NCI-H1694 treated with DMSO at 0.1 percent for 48 hours (cell line): ENCODE data around the gene IFT27.
A peak's percentile ranks its signal among the peaks of the same experiment; 100 is the strongest.

Experiments used
- DNase-seq: peaks from one replicate; lab custom pipeline; 2025; lab: John Stamatoyannopoulos, UW

IFT27 gene

DNA sequence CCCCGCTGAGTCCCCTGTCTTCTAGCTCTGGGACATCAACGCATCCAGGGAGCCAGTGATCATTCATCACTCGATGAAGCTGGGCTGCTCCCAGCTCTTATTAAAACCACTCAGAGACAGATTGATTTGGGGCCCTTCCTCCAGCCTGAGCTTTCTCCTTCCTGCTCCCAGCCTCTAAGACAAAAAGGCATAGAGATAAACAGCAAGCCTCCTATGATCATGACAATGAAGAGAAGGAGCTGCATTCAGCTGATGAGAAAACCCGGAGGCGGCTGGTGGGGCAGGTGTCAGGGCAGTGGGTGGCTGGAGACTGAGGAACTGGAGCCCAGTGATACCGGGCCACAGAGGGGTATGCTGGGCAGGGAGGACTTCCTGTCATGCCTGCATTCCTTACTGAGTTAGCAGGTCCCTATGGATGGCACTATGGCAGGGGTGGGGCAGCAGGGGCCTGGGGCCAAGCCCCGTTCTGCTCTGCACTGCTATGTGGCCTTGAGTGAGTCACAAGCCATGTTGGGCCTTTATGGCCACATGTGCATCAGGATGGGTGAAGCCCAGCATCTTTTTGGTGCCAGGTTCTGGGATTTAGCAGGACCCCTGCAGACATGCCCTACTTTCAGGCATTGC lies 20.7 kb upstream of the IFT27 start:
- no peak for DNase-seq

DNA sequence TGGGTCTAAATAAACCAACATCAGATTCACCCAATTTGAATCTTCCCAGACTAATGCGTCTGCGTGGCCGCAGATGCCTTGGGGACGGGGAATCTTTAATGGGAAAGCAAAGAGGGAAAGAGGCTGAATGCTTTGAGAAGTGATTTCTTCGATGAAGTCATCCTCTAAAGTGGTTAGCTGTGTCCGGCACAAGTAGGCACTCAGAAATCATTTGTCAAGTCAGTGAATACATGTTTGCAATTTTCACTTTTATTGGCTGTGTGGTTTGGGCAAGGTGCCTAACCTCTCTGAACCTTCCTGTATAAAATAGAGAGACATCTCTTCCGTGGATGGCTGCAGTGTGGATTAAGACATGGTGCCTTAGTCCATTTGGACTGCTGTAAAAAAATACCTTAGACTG lies 19.7 kb upstream of the IFT27 start:
- DNase-seq, result no peak

DNA sequence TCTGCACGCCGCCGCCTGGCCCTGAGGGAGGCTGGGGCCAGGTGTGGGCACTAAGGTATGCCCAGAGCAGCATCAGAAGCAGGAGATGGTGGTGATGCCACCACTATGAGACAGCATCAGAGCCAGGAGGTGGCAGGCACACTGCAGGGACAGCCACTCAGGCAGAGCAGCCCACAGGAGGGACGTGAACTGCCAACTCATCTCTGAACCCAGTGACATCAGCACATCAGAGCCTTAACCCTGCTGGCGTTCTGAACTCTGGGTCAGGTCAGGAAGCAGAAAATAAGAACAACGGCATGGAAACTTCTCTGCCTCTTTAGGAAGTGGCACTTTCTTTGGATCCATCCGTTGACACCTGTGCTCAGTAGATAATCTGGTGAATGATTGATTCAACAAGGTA lies 14.7 kb upstream of the IFT27 start:
- DNase-seq, result no peak

- DNase-seq, result no peak
Measured at GRCh38 chr22:36787204-36787988, 11.5 kb upstream of the IFT27 start.

DNA sequence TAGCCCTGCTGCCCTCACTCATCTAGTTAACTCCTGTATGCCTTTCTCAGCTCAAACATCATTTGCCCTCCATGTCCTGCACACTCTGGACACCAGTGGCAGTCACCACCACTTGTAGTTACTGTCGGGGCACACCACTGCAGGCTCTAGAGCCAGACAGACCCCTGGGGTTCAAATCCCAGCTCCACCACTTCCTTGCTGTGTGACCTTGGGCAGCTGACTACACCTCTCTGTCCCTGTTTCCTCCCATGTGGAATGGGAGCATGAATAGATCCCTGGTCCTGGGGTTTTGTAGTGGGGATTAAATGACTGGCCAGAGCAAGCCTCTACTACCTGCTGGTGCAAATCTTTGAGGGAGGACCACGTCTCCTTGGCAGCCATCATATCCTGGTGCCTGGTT lies 7.8 kb upstream of the IFT27 start:
- DNase-seq, result no peak

DNA sequence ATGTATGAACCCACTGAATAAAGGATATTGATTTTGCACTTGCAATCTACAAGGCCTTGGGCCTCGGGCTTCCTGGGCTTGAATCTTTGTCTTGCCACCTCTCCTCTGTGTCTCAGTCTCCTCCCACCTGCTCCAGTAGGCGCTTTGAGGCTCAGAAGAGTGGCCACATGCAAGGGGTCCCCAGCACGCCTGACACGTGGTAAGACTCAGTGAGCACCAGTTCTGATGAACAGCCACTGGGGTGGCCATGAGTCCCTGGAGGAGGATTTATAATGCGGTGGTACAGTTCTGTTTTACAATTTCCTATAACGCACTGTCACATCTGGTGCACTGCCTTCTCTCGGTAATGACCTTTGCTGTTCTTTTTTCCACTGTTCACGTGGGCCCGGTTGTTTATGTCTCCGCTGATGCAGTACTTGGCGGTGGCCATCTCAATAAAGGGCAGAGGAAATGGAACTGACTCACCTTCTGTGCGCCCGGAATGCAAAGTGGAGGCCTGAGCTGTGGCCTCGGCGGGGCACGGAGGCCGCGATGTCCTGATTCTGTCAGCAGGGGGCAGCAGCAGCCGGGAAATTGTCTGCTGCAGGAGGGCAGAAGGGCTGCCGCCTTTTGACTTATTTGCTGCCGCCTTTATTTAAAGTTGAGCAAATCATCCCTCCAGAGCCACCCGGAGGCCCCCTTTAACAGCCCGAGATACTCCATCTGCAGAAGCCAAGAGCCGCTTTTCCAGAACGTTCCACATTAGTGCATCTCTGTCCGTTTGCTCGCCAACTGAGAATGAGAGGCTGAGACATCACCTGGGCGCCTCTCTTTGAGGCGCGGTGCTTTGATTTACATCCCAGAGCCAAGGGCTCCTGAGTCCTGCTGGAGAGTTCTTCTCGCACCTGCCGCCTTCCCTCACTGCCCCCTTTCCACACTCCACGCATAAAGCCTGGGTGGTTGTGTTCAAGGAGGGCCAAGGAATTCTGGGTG lies 6.0 kb upstream of the IFT27 start:
- peak; percentile 11 for DNase-seq

GRCh38 chr22:36778020-36778419 lies 2.1 kb upstream of the IFT27 start:
- DNase-seq, result no peak

- DNase-seq, result no peak
Measured at GRCh38 chr22:36776722-36777121, 803 bp upstream of the IFT27 start.

GRCh38 chr22:36775586-36775963 lies 344 bp downstream of the IFT27 start:
- DNase-seq, result no peak

DNA sequence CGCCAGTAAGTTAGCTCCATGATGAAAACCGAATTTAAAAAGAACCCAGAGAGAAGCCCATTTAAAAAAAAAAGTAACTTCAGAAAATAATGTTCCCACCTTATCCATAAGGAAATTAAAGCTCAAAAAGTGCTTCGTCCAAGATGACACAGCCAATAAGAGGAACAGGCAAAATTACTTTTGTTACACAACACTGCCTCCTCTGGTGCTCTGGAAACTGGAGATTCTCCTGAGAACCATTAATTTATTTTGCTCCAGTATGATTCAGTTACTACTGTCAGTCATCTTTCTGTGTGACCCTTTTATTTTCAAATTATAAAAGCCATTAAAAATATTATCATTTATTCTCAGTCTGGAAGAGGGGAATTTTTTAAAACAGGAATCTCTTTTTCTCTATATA lies 2.0 kb downstream of the IFT27 start:
- DNase-seq, result no peak

- DNase-seq, result no peak
Measured at GRCh38 chr22:36772451-36772850, 3.5 kb downstream of the IFT27 start.

DNA sequence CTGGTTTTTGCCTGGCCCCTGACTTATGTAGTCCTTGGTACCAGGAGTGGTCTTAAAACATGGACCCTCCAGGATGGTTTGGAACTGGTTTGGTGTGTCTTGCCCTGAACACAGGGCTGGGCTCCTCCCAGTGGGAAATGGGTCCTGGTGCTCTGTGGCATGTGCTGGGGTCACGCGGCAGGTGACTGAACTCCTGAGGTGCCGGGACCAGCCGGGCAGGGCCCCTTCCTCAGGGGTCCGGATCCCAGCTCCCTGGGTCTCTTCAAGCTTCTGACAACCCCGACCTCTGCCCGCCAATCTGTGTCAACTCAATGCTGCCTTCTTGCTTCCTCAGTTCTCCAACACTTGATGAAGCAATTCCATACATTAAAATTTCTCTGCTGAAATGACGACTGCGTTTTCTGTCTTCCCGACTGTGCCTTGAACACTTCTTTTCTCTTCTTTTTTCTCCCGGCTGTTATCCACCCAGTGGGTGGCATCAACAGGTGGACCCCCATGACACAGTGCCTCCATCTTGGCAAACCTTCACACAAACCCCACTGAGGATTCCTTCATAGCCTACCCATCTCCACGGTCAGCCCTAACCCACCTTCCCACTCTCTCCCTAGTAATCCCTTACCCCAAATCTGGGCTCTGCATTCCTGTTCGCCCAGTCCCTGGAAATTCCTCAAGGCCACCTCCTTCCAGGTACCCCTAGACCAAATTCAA lies 4.4 kb downstream of the IFT27 start:
- DNase-seq, result no peak

DNA sequence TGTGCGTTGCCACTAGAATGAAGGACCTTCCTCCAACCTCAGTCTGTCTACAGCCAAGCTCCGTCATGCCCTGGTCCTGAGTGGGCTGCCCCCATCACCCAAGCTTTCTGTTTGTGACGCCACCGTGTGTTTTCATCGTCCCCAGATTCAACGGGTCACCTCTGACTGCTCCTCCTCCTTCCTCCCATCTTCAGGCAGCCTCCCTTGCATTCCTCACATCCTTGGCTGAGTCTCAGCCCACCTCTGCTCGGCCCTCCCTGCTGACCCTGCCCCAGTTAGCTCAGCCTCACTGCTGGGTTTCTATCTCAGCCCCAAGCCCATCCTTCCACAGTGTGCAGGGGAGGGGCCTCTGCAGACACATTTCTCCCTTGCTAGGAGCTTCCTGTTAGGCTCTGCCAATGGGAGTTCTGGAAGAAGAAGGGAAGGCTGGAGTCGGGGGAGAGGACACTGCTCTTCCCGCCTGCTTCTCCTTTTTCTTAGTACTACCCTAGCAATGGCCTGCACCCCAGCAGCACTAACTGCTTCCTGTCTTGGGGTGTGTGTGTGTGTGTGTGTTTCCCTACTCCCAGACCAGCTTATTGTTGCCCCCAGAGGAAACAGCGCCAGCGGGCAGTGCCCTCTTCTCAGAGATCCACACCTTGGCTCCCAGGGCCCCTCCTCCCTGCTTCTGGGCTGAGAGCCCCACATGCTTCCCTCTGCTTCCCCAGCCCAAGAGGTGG lies 5.2 kb downstream of the IFT27 start:
- DNase-seq, result no peak

- DNase-seq, result no peak
Measured at GRCh38 chr22:36769541-36770512, 6.1 kb downstream of the IFT27 start.

- no peak for DNase-seq
Measured at GRCh38 chr22:36768616-36769015, 7.3 kb downstream of the IFT27 start.

DNA sequence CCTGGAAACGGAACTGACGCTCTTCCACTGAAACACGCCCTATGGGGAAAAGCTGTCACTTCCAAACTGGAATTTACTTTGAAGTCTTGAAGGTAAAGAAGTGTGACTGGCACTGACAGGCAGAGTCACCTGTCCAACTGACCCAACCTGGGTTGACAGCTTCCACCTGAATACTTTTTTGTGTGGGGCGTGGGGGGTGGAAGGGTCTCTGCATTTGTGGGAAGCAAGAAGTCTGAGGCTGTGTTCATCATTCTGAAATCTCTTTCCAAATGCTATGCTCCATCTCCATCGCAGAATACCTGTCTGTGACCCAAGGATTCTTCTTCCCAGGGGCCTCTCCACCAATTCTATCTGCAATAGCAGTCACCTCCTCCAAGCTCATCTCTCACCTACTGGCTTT lies 7.8 kb downstream of the IFT27 start:
- no peak for DNase-seq

GRCh38 chr22:36767035-36767775 lies 8.7 kb downstream of the IFT27 start:
- no peak for DNase-seq

- no peak for DNase-seq
Measured at GRCh38 chr22:36765943-36766450, 9.9 kb downstream of the IFT27 start.
